ENCODE measurements around the gene IZUMO3.

GRCh38 chr9:24497671-24498070 lies 48.0 kb downstream of the IZUMO3 start:
- no peak for TF ChIP-seq CTCF (IDR thresholded peaks at IDR 0.05)
- TF ChIP-seq ZFX (IDR thresholded peaks at IDR 0.05; ENCODE audit: borderline replicate concordance), result no peak

Data from 22Rv1 (cell line).